Measurements from ENCODE around the gene FMOD.
"Not testable (repeated sequence)": the region's sequence is repeated elsewhere in the genome, so short reads cannot be mapped to it uniquely, and the experiment has no call there.

The FMOD gene

GRCh38 chr1:203325026-203325417 lies 25.9 kb downstream of the FMOD start:
- DNase-seq: peak; percentile 75

GRCh38 chr1:203324105-203325025 lies 26.6 kb downstream of the FMOD start:
- peak; percentile 36 for DNase-seq

- no peak for DNase-seq
Observed at GRCh38 chr1:203323587-203323986, 27.3 kb downstream of the FMOD start.

- DNase-seq: no peak
Observed at GRCh38 chr1:203322500-203323179, 28.3 kb downstream of the FMOD start.

GRCh38 chr1:203321273-203322052 lies 29.5 kb downstream of the FMOD start:
- no peak for DNase-seq

- peak; percentile 67 for DNase-seq
Observed at GRCh38 chr1:203320591-203321272, 30.2 kb downstream of the FMOD start.

- DNase-seq: no peak
Observed at GRCh38 chr1:203318229-203318517, 32.7 kb downstream of the FMOD start.

GRCh38 chr1:203317429-203318228 lies 33.3 kb downstream of the FMOD start:
- no peak for DNase-seq

- no peak for DNase-seq
Observed at GRCh38 chr1:203316626-203317093, 34.3 kb downstream of the FMOD start.

GRCh38 chr1:203314025-203314759 lies 36.7 kb downstream of the FMOD start:
- not testable (repeated sequence) for DNase-seq

GRCh38 chr1:203311368-203312301 lies 39.3 kb downstream of the FMOD start:
- DNase-seq: no peak

- no peak for DNase-seq
Observed at GRCh38 chr1:203308923-203309331, 42.0 kb downstream of the FMOD start.

GRCh38 chr1:203308328-203308922 lies 42.5 kb downstream of the FMOD start:
- no peak for DNase-seq

GRCh38 chr1:203307641-203308126 lies 43.2 kb downstream of the FMOD start:
- DNase-seq: no peak

- no peak for DNase-seq
Observed at GRCh38 chr1:203306965-203307541, 43.9 kb downstream of the FMOD start.

GRCh38 chr1:203306089-203306964 lies 44.6 kb downstream of the FMOD start:
- DNase-seq: no peak

GRCh38 chr1:203305809-203306088 lies 45.2 kb downstream of the FMOD start:
- DNase-seq: no peak
